IMR-90 (cell line): Measurements from ENCODE around the gene DYNLRB1. TPM values are rescaled to one million over a fixed set of nuclear protein-coding genes. Genes with fewer than 3 reads are reported as not detected.

Source experiments
- ATAC-seq: fragments of 200-7000 bp; cut with Tn5 transposase; 2 replicates; pipeline ENCODE4 v1.9.1; 2020; ENCODE audit warnings: low read depth, mild to moderate bottlenecking, moderate library complexity
- BruUV-seq: library from RNA; stranded (reverse); fragments of 400-500 nt; replicated peaks from 2 replicates; lab custom pipeline; 2021; lab: Mats Ljungman, UMichigan
- CTCF ChIA-PET: fragments of 300-600 bp; formaldehyde crosslinking; extraction: SDS; loops from one replicate; lab custom pipeline; 2021; ENCODE audit warnings: antibody characterized with exemption; lab: Yijun Ruan, JAX
- POLR2A ChIA-PET: fragments of 300-600 bp; sonication (Branson Sonifier 250); formaldehyde crosslinking; loops from one replicate; lab custom pipeline; 2022; ENCODE audit warnings: antibody characterized with exemption; ENCODE audit not compliant: unreplicated experiment; lab: Charles Lee
- DNase-seq: peaks from one replicate; pipeline ENCODE4 v3.0.0; 2013
- H2AFZ ChIP-seq: replicated peaks from 2 replicates; pipeline ENCODE3; 2013; ENCODE audit warnings: low read length, mild to moderate bottlenecking; ENCODE audit not compliant: poor library complexity
- H2AK5ac ChIP-seq: 2 replicates; pipeline ENCODE4 v1.6.1; 2013; ENCODE audit warnings: low read depth, low read length, inconsistent platforms
- H2AK9ac ChIP-seq: replicated peaks from 2 replicates; pipeline ENCODE3; 2013; ENCODE audit warnings: mild to moderate bottlenecking, low read depth, low read length, moderate library complexity; ENCODE audit not compliant: poor library complexity
- H2BK120ac ChIP-seq: 2 replicates; pipeline ENCODE4 v1.6.1; 2013; ENCODE audit warnings: low read depth, low read length, inconsistent platforms
- H2BK15ac ChIP-seq: 3 replicates; pipeline ENCODE4 v1.6.1; 2013; ENCODE audit warnings: low read depth, low read length, inconsistent platforms
- H2BK20ac ChIP-seq: 2 replicates; pipeline ENCODE4 v1.6.1; 2013; ENCODE audit warnings: low read depth, mild to moderate bottlenecking, inconsistent platforms, low read length, moderate library complexity
- H2BK5ac ChIP-seq: 2 replicates; pipeline ENCODE4 v1.6.1; 2013; ENCODE audit warnings: mild to moderate bottlenecking, low read depth, low read length, inconsistent platforms; ENCODE audit not compliant: poor library complexity, severe bottlenecking
- H3K14ac ChIP-seq: replicated peaks from 2 replicates; pipeline ENCODE4 v1.6.1; 2013; ENCODE audit warnings: low read depth, low read length, inconsistent platforms
- H3K18ac ChIP-seq: 2 replicates; pipeline ENCODE4 v1.6.1; 2013; ENCODE audit warnings: low read depth, low read length, control low read depth
- H3K23ac ChIP-seq: 2 replicates; pipeline ENCODE4 v1.6.1; 2013; ENCODE audit warnings: low read depth, low read length, inconsistent platforms
- H3K27ac ChIP-seq: 2 replicates; pipeline ENCODE4 v1.5.1; 2013; ENCODE audit warnings: mild to moderate bottlenecking, control low read depth, low read length; ENCODE audit not compliant: insufficient read depth
- H3K27me3 ChIP-seq: 2 replicates; pipeline ENCODE4 v1.6.1; 2013; ENCODE audit warnings: low read length; ENCODE audit not compliant: control insufficient read depth, insufficient read depth
- H3K36me3 ChIP-seq: 2 replicates; pipeline ENCODE4 v1.6.1; 2013; ENCODE audit warnings: low read length, mixed read lengths; ENCODE audit not compliant: control insufficient read depth, insufficient read depth
- H3K4ac ChIP-seq: 2 replicates; pipeline ENCODE4 v1.6.1; 2013; ENCODE audit warnings: low read depth, low read length, inconsistent platforms
- H3K4me1 ChIP-seq: 2 replicates; pipeline ENCODE4 v1.6.1; 2013; ENCODE audit warnings: low read length, mixed read lengths; ENCODE audit not compliant: control insufficient read depth, insufficient read depth
- H3K4me2 ChIP-seq: 2 replicates; pipeline ENCODE4 v1.6.1; 2013; ENCODE audit warnings: low read depth, mild to moderate bottlenecking, control low read depth, low read length, moderate library complexity
- H3K4me3 ChIP-seq: 2 replicates; pipeline ENCODE4 v1.5.1; 2013; ENCODE audit warnings: low read depth, mild to moderate bottlenecking, control low read depth, low read length, moderate library complexity; ENCODE audit not compliant: insufficient read depth
- H3K56ac ChIP-seq: 2 replicates; pipeline ENCODE4 v1.6.1; 2013; ENCODE audit warnings: low read length, inconsistent platforms; ENCODE audit not compliant: insufficient read depth; ENCODE audit errors: extremely low read depth
- H3K79me1 ChIP-seq, 2 experiments: 2 replicates each; pipeline ENCODE4 v1.6.1; 2013; ENCODE audit warnings: low read length in 2 of 2, inconsistent platforms in 1 of 2, low read depth in 1 of 2
- H3K9ac ChIP-seq: 2 replicates; pipeline ENCODE4 v1.6.1; 2013; ENCODE audit warnings: low read depth, low read length, control low read depth
- H3K9me1 ChIP-seq: 2 replicates; pipeline ENCODE4 v1.6.1; 2013; ENCODE audit warnings: low read length, inconsistent platforms; ENCODE audit not compliant: insufficient read depth
- H3K9me3 ChIP-seq: 2 replicates; pipeline ENCODE4 v1.6.1; 2013; ENCODE audit warnings: low read length; ENCODE audit not compliant: control insufficient read depth, insufficient read depth
- H4K20me1 ChIP-seq: 2 replicates; pipeline ENCODE4 v1.6.1; 2013; ENCODE audit warnings: low read length, inconsistent platforms; ENCODE audit not compliant: insufficient read depth
- H4K5ac ChIP-seq: 2 replicates; pipeline ENCODE4 v1.6.1; 2013; ENCODE audit warnings: mild to moderate bottlenecking, low read depth, low read length, control low read depth
- H4K8ac ChIP-seq, 2 experiments: 2 replicates each; pipeline ENCODE4 v1.6.1; 2013; ENCODE audit warnings: low read depth in 2 of 2, low read length in 2 of 2, control low read depth in 1 of 2, inconsistent platforms in 1 of 2
- H4K91ac ChIP-seq: 2 replicates; pipeline ENCODE4 v1.6.1; 2013; ENCODE audit warnings: low read depth, low read length, inconsistent platforms; ENCODE audit not compliant: insufficient read depth
- BHLHE40 ChIP-seq: fragments of 150-350 bp; IDR thresholded peaks from 2 replicates; pipeline ENCODE4 v1.6.1; 2016; ENCODE audit warnings: mild to moderate bottlenecking, low read depth, low read length
- CEBPB ChIP-seq: IDR thresholded peaks from 2 replicates; pipeline ENCODE4 v1.6.1; 2012; ENCODE audit warnings: low read depth, low read length, improper control_type of control experiment
- FOS ChIP-seq: fragments of 150-350 bp; IDR thresholded peaks from 2 replicates; pipeline ENCODE4 v1.6.1; 2016; ENCODE audit warnings: low read depth, low read length
- MAZ ChIP-seq: IDR thresholded peaks from 2 replicates; pipeline ENCODE4 v1.6.1; 2012; ENCODE audit warnings: low read depth, mild to moderate bottlenecking, low read length, improper control_type of control experiment, moderate library complexity, borderline replicate concordance
- NFE2L2 ChIP-seq: fragments of 150-350 bp; IDR thresholded peaks from 2 replicates; pipeline ENCODE4 v1.6.1; 2016; ENCODE audit warnings: low read depth, mild to moderate bottlenecking, low read length
- POLR2A ChIP-seq: IDR thresholded peaks from 2 replicates; pipeline ENCODE4 v1.6.1; 2012; ENCODE audit warnings: mild to moderate bottlenecking, low read depth, low read length
- RCOR1 ChIP-seq: IDR thresholded peaks from 2 replicates; pipeline ENCODE4 v1.6.1; 2012; ENCODE audit warnings: mild to moderate bottlenecking, low read length, improper control_type of control experiment; ENCODE audit not compliant: insufficient replicate concordance
- SMC3 ChIP-seq: fragments of 150-350 bp; IDR thresholded peaks from 2 replicates; pipeline ENCODE4 v1.6.1; 2016; ENCODE audit warnings: low read depth, mild to moderate bottlenecking, antibody characterized with exemption, low read length, moderate library complexity
- WGBS, 2 experiments: methylation state at CpG; one replicate each; pipeline versions ENCODE4 v1.1.5 to v1.1.7; 2013; ENCODE audit warnings: missing lambda C conversion rate in 2 of 2; ENCODE audit not compliant: insufficient read length in 1 of 2; ENCODE audit errors: extremely low coverage in 2 of 2; 5-methylcytosine and 5-hydroxymethylcytosine counted together
- dilution Hi-C: fragments of 300-500 bp; cut with HindIII; formaldehyde crosslinking; loops from one replicate; pipeline ENCODE4 v1.14.3; 2018; ENCODE audit warnings: low sequenced_read_pairs; ENCODE audit not compliant: unreplicated experiment
- in situ Hi-C: fragments of 300-500 bp; cut with MboI; formaldehyde crosslinking; loops from 3 replicates; pipeline ENCODE4 v1.14.3; 2019; ENCODE audit warnings: low sequenced_read_pairs, inconsistent platforms, mixed read lengths
- intact Hi-C: fragments of 100-400 bp; cut with micrococcal nuclease; formaldehyde crosslinking; loops from 2 replicates; pipeline ENCODE4 v1.10.0; 2022
- polyA plus RNA-seq, 3 experiments: library from polyadenylated mRNA; depleted of rRNA; stranded (reverse); fragments of >200 nt; gene quantifications; 2 replicates each; pipeline ENCODE4 v1.2.3, GENCODE V29; 2012; ENCODE audit warnings: low replicate concordance in 1 of 3
- total RNA-seq: library from RNA; depleted of rRNA; stranded (reverse); fragments of >200 nt; gene quantifications from 2 replicates; pipeline ENCODE4 v1.2.3, GENCODE V29; 2012
- TF ChIP-seq, protein P1 (sequence below): fragments of 150-350 bp; IDR thresholded peaks from 2 replicates; pipeline ENCODE4 v1.6.1; 2016; ENCODE audit warnings: low read depth, mild to moderate bottlenecking, low read length, moderate library complexity, borderline replicate concordance
- TF ChIP-seq, protein P2 (sequence below): fragments of 150-350 bp; IDR thresholded peaks from 2 replicates; pipeline ENCODE4 v1.6.1; 2017; ENCODE audit warnings: mild to moderate bottlenecking, antibody characterized with exemption, low read length, low read depth

The DYNLRB1 gene
- total and polyA plus RNA-seq, 2 of the 4 experiments (the other 2 are of a cell fraction) = 82.4 to 380 TPM

DNA sequence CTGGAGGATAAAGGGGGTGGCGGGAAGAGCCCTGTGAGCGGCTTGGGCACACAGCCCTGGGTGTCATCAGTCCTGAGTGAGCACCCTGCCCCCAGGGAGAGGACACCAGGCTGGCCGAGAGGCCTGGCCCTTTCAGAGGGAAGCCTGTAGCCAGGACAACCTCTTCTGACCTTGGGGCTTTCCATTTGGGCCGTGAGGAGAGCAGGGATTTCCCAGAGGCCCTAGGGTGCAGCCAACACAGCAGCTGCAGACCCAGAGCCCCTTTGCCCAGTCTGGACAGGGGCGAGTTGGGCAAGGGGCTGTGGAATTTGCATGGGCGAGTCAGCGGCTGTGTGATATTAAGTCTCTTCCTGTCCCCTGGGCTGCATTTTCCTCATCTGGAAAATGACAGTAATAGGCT lies 48.6 kb downstream of the DYNLRB1 start:
- Histone ChIP-seq H2AK5ac (no peak overlapping the region), H4K91ac (no peak overlapping the region), H3K4me2 (no peak overlapping the region), H2BK20ac (no peak overlapping the region), H3K27me3 (no peaks in the 10 kb centered on the region), H3K14ac (no peak overlapping the region), H2AK9ac (no peak overlapping the region), H3K79me1 (peaks cover 0 to 1% of the 10 kb centered on the region in 2 experiments; a peak in 2 of 4 replicates), H3K4ac (no peak overlapping the region), H4K8ac (no peak overlapping the region), H3K9me1 (peaks cover 17% of the 10 kb centered on the region), H4K5ac (no peak overlapping the region), H3K23ac (no peak overlapping the region), H3K18ac (no peak overlapping the region), H3K9me3 (no peaks in the 10 kb centered on the region), H2BK5ac (no peak overlapping the region), H2AFZ (no peak overlapping the region), H2BK120ac (no peak overlapping the region), H2BK15ac (no peak overlapping the region), H3K56ac (no peak overlapping the region), H4K20me1 (no peaks in the 10 kb centered on the region), H3K9ac (no peak overlapping the region), H3K4me1 (no peaks in the 10 kb centered on the region), H3K36me3 (peaks cover 2% of the 10 kb centered on the region; the same call in 1 of the 2 replicates), H3K4me3 (no peak overlapping the region), H3K27ac (no peak overlapping the region)
- intact Hi-C loops (no loop called here), in situ Hi-C loops (no loop called here), dilution Hi-C loops (no loop called here)
- no TSS peak for BruUV-seq
- TF ChIP-seq, protein P1, sequence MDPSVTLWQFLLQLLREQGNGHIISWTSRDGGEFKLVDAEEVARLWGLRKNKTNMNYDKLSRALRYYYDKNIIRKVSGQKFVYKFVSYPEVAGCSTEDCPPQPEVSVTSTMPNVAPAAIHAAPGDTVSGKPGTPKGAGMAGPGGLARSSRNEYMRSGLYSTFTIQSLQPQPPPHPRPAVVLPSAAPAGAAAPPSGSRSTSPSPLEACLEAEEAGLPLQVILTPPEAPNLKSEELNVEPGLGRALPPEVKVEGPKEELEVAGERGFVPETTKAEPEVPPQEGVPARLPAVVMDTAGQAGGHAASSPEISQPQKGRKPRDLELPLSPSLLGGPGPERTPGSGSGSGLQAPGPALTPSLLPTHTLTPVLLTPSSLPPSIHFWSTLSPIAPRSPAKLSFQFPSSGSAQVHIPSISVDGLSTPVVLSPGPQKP = no peak
- TF ChIP-seq BHLHE40 (no peak), MAZ (no peak), RCOR1 (no peak), SMC3 (no peak), NFE2L2 (no peak), CEBPB (no peak), POLR2A (no peak), FOS (no peak)
- TF ChIP-seq, protein P2, sequence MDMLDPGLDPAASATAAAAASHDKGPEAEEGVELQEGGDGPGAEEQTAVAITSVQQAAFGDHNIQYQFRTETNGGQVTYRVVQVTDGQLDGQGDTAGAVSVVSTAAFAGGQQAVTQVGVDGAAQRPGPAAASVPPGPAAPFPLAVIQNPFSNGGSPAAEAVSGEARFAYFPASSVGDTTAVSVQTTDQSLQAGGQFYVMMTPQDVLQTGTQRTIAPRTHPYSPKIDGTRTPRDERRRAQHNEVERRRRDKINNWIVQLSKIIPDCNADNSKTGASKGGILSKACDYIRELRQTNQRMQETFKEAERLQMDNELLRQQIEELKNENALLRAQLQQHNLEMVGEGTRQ = no peak
- 67% methylated on average over 1 of the region's 7 CpGs; no CpG with 5 or more reads in 1 of the 2 experiments for WGBS, 2 experiments
- POLR2A ChIA-PET = no interaction called here
- CTCF ChIA-PET = no interaction called here
- ATAC-seq = no peak
- DNase-seq = no peak
